ENCODE data around the gene CLTA.

- TF ChIP-seq CTCF (IDR thresholded peaks at IDR 0.05) (no peak), POLR2A (IDR thresholded peaks at IDR 0.05) (no peak), POLR2AphosphoS5 (IDR thresholded peaks at IDR 0.05) (no peak)
Measured at GRCh38 chr9:36221667-36222066, 30.9 kb downstream of the CLTA start.

All from prostate gland (tissue), 2 donors.